Effector CD4-positive, alpha-beta T cell (primary cell): ENCODE results near the gene KMT2C.

Experiments used
- DNase-seq: peaks from one replicate; pipeline ENCODE4 v3.0.0-alpha.2; 2020

The KMT2C gene

GRCh38 chr7:152095771-152096170 is 340.0 kb downstream of the KMT2C start:
- no peak for DNase-seq

- no peak for DNase-seq
Observed at GRCh38 chr7:152093717-152094116, 342.1 kb downstream of the KMT2C start.

DNA sequence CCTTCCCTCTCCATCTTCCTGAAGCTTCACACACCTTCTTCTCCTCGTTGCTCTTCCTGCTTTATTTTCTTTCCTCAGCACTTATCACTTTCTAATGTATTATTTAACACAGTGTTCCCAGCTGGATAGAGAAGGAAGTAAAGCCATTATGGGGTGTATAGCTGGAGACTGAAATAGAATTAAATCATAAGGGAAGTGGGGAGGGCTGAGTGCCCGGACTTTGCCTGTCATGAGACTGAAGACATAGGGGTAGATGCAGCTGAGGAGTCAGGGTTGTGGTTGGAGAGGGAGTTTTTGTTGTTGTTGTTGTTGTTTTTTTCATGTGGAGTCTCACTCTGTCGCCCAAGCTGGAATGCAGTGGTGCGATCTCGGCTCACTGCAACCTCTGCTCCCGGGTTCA is 345.1 kb downstream of the KMT2C start:
- DNase-seq: no peak

DNA sequence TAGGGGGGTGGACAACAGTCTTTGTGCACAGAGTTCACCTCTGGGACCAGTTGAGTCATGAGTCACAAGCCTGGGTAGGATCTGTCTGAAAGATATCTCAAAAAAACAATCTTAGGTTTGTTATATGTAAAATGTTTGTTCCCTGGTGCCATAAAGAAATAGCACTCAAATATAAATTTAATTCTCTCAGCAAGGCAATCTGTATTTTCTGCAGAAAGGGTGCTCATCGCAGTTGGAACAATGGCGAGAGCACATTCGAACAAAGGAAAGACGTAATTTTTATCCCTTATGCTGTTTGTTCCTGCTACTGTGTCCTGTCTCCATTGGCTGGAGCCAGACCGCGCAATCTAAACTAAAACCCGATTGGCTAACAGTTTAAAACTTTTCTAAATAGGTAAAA is 346.6 kb downstream of the KMT2C start:
- no peak for DNase-seq

DNA sequence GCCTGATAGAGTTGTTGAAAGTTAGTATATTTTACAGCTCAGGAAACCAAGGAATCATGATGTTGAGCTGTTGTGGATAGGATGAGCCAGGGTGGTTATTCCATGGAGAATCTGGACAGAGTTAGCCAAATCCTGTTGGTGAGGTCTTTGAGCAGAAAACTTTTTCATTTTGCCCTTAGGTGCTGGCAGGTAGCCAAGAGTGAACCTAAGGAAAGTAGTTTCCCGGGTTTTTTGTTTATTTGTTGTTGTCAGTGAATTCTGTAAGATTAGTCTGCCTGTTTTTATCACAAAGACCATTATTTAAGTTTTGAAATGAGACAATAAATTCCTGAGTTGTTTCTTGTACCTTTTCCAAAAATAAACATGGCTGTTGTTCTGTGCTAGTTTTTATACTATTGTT is 349.3 kb downstream of the KMT2C start:
- no peak for DNase-seq

- DNase-seq: no peak
Observed at GRCh38 chr7:152085131-152085530, 350.7 kb downstream of the KMT2C start.
